ENCODE measurements around the gene SPHK2.

DNA sequence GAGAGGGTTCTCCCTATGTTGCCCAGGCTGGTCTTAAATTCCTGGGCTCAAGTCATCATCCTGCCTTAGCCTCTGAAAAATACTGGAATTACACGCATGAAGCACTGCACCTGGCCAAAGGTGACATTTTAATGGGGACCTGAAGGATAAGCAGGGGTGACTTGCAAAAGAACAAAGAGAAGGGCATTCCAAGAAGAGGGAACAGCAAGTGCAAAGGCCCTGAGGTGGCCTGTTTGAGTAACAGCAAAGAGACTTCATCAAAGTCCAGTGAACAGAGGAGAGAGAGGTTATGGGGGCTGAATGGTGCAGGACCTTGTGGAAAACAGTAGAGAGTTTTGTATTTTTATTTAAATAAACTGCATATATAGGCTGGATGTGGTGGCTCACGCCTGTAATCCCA, 22.5 kb downstream of the SPHK2 start:
- TF ChIP-seq, protein P1, sequence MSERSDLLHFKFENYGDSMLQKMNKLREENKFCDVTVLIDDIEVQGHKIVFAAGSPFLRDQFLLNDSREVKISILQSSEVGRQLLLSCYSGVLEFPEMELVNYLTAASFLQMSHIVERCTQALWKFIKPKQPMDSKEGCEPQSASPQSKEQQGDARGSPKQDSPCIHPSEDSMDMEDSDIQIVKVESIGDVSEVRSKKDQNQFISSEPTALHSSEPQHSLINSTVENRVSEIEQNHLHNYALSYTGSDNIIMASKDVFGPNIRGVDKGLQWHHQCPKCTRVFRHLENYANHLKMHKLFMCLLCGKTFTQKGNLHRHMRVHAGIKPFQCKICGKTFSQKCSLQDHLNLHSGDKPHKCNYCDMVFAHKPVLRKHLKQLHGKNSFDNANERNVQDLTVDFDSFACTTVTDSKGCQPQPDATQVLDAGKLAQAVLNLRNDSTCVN (tag by site-specific recombination; optimal IDR thresholded peaks at IDR 0.05), result no peak
- TF ChIP-seq, protein P2, sequence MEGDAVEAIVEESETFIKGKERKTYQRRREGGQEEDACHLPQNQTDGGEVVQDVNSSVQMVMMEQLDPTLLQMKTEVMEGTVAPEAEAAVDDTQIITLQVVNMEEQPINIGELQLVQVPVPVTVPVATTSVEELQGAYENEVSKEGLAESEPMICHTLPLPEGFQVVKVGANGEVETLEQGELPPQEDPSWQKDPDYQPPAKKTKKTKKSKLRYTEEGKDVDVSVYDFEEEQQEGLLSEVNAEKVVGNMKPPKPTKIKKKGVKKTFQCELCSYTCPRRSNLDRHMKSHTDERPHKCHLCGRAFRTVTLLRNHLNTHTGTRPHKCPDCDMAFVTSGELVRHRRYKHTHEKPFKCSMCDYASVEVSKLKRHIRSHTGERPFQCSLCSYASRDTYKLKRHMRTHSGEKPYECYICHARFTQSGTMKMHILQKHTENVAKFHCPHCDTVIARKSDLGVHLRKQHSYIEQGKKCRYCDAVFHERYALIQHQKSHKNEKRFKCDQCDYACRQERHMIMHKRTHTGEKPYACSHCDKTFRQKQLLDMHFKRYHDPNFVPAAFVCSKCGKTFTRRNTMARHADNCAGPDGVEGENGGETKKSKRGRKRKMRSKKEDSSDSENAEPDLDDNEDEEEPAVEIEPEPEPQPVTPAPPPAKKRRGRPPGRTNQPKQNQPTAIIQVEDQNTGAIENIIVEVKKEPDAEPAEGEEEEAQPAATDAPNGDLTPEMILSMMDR (tag by site-specific recombination; IDR thresholded peaks at IDR 0.05), result no peak
- TF ChIP-seq ZNF621 (tag by site-specific recombination; IDR thresholded peaks at IDR 0.05) (no peak), ZNF548 (tag by site-specific recombination; IDR thresholded peaks at IDR 0.05) (no peak)
- TF ChIP-seq, protein P3, sequence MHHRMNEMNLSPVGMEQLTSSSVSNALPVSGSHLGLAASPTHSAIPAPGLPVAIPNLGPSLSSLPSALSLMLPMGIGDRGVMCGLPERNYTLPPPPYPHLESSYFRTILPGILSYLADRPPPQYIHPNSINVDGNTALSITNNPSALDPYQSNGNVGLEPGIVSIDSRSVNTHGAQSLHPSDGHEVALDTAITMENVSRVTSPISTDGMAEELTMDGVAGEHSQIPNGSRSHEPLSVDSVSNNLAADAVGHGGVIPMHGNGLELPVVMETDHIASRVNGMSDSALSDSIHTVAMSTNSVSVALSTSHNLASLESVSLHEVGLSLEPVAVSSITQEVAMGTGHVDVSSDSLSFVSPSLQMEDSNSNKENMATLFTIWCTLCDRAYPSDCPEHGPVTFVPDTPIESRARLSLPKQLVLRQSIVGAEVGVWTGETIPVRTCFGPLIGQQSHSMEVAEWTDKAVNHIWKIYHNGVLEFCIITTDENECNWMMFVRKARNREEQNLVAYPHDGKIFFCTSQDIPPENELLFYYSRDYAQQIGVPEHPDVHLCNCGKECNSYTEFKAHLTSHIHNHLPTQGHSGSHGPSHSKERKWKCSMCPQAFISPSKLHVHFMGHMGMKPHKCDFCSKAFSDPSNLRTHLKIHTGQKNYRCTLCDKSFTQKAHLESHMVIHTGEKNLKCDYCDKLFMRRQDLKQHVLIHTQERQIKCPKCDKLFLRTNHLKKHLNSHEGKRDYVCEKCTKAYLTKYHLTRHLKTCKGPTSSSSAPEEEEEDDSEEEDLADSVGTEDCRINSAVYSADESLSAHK (tag by site-specific recombination; IDR thresholded peaks at IDR 0.05), result no peak
- TF ChIP-seq, protein P4, sequence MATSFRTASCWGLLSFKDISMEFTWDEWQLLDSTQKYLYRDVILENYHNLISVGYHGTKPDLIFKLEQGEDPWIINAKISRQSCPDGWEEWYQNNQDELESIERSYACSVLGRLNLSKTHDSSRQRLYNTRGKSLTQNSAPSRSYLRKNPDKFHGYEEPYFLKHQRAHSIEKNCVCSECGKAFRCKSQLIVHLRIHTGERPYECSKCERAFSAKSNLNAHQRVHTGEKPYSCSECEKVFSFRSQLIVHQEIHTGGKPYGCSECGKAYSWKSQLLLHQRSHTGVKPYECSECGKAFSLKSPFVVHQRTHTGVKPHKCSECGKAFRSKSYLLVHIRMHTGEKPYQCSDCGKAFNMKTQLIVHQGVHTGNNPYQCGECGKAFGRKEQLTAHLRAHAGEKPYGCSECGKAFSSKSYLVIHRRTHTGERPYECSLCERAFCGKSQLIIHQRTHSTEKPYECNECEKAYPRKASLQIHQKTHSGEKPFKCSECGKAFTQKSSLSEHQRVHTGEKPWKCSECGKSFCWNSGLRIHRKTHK (tag by site-specific recombination; IDR thresholded peaks at IDR 0.05), result no peak

Measured in HEK293 (cell line).